Measurements from ENCODE around the gene MAPKBP1. TPM values are rescaled to one million over a fixed set of nuclear protein-coding genes. Genes with fewer than 3 reads are reported as not detected.

Gene MAPKBP1
- total RNA-seq, 1 donor from 2014 or later = 42.3 TPM

GRCh38 chr15:41798607-41799487 lies 24.6 kb downstream of the MAPKBP1 start:
- H3K27me3 Mint-ChIP-seq = no peaks in the 10 kb centered on the region
- CTCF ChIA-PET = interaction anchor here (1.7 kb wide), 1 partner anchor 12 kb away, joined by 4 read pairs; no protein-coding TSS in a partner anchor
- peak; percentile 25 for ATAC-seq (ENCODE audit: low read depth)

GRCh38 chr15:41799488-41799805 lies 25.2 kb downstream of the MAPKBP1 start:
- ChIA-PET POLR2A (interaction anchor here (0.8 kb wide), 1 partner anchor 25 kb away, joined by 5 read pairs; the partner anchor contains the start of gene MAPKBP1), CTCF (interaction anchor here (1.7 to 4.7 kb wide), 2 partner anchors 11 to 26 kb away, joined by 4 to 18 read pairs; partner anchors contain the start of gene MAPKBP1)
- no peak for TF ChIP-seq CTCF (IDR thresholded peaks at IDR 0.05)

More at GRCh38 chr15:41798607-41799487, 24.6 kb downstream of the MAPKBP1 start:
- Mint-ChIP-seq H3K4me1 (peaks cover 44% of the 10 kb centered on the region), H3K4me3 (no peak overlapping the region), H3K27ac (peak overlapping the region; percentile 64), H3K36me3 (ENCODE audit: low read depth) (peaks cover 33% of the 10 kb centered on the region), H3K9me3 (no peaks in the 10 kb centered on the region)
- intact Hi-C loops (cut with micrococcal nuclease) = no loop called here
- TF ChIP-seq CTCF (IDR thresholded peaks at IDR 0.05) = no peak
- DNase-seq = no peak
- POLR2A ChIA-PET = interaction anchor here (0.7 to 0.8 kb wide), 2 partner anchors 25 to 578 kb away, joined by 5 read pairs; partner anchors contain the start of gene MAPKBP1

GRCh38 chr15:41801185-41801584 lies 26.9 kb downstream of the MAPKBP1 start:
- H3K4me3 Mint-ChIP-seq = no peak overlapping the region
- CTCF ChIA-PET = interaction anchor here (4.7 kb wide), 1 partner anchor 28 kb away, joined by 18 read pairs; the partner anchor contains the start of gene MAPKBP1

More at GRCh38 chr15:41799488-41799805, 25.2 kb downstream of the MAPKBP1 start:
- H3K27ac Mint-ChIP-seq = peak overlapping the region; percentile 11
- H3K27me3 Mint-ChIP-seq = no peaks in the 10 kb centered on the region
- H3K4me3 Mint-ChIP-seq = no peak overlapping the region
- peaks cover 38% of the 10 kb centered on the region for H3K36me3 Mint-ChIP-seq (ENCODE audit: low read depth)
- H3K4me1 Mint-ChIP-seq = peaks cover 44% of the 10 kb centered on the region
- no peak for DNase-seq
- no peaks in the 10 kb centered on the region for H3K9me3 Mint-ChIP-seq
- intact Hi-C loops (cut with micrococcal nuclease) = no loop called here
- ATAC-seq (ENCODE audit: low read depth) = peak; percentile 21

GRCh38 chr15:41801850-41802455 lies 27.7 kb downstream of the MAPKBP1 start:
- DNase-seq = no peak
- Mint-ChIP-seq H3K4me3 (no peak overlapping the region), H3K9me3 (no peaks in the 10 kb centered on the region), H3K4me1 (peaks cover 25% of the 10 kb centered on the region), H3K27me3 (no peaks in the 10 kb centered on the region), H3K27ac (no peak overlapping the region), H3K36me3 (ENCODE audit: low read depth) (peaks cover 39% of the 10 kb centered on the region)
- intact Hi-C loops (cut with micrococcal nuclease) = no loop called here
- no peak for ATAC-seq (ENCODE audit: low read depth)
- TF ChIP-seq CTCF (IDR thresholded peaks at IDR 0.05) = no peak
- ChIA-PET POLR2A (no interaction called here), CTCF (interaction anchor here (4.7 kb wide), 1 partner anchor 28 kb away, joined by 18 read pairs; the partner anchor contains the start of gene MAPKBP1)

More at GRCh38 chr15:41801185-41801584, 26.9 kb downstream of the MAPKBP1 start:
- H3K36me3 Mint-ChIP-seq (ENCODE audit: low read depth) = peaks cover 39% of the 10 kb centered on the region
- DNase-seq = no peak
- no peaks in the 10 kb centered on the region for H3K27me3 Mint-ChIP-seq
- no peaks in the 10 kb centered on the region for H3K9me3 Mint-ChIP-seq
- ATAC-seq (ENCODE audit: low read depth) = no peak
- H3K27ac Mint-ChIP-seq = no peak overlapping the region
- no peak for TF ChIP-seq CTCF (IDR thresholded peaks at IDR 0.05)
- POLR2A ChIA-PET = no interaction called here
- peaks cover 29% of the 10 kb centered on the region for H3K4me1 Mint-ChIP-seq
- intact Hi-C loops (cut with micrococcal nuclease) = no loop called here

- no peaks in the 10 kb centered on the region for H3K9me3 Mint-ChIP-seq
- DNase-seq (no peak), ATAC-seq (ENCODE audit: low read depth) (no peak)
- no peaks in the 10 kb centered on the region for H3K27me3 Mint-ChIP-seq
- intact Hi-C loops (cut with micrococcal nuclease) = no loop called here
- H3K27ac Mint-ChIP-seq = no peak overlapping the region
- no peak overlapping the region for H3K4me3 Mint-ChIP-seq
- ChIA-PET CTCF (interaction anchor here (1.2 kb wide), 1 partner anchor 31 kb away, joined by 6 read pairs; the partner anchor contains the start of gene MAPKBP1), POLR2A (no interaction called here)
- H3K36me3 Mint-ChIP-seq (ENCODE audit: low read depth) = peaks cover 32% of the 10 kb centered on the region
- TF ChIP-seq CTCF (IDR thresholded peaks at IDR 0.05) = no peak
- peaks cover 8% of the 10 kb centered on the region for H3K4me1 Mint-ChIP-seq
Observed at GRCh38 chr15:41804361-41804760, 30.1 kb downstream of the MAPKBP1 start.

Data from activated B cell treated with CpG ODN at 0.5 μM for 24 hours (primary cell).